ENCODE data around the gene CLIC6. TPM values are rescaled to one million over a fixed set of nuclear protein-coding genes. Genes with fewer than 3 reads are reported as not detected.

Gene CLIC6
- total RNA-seq: 0.11 and 0.16 TPM in 2 replicates

- intact Hi-C loops (cut with micrococcal nuclease): no loop called here
Measured at GRCh38 chr21:34668803-34669148, at the start of gene CLIC6. Gene CLIC6, plus strand, starts transcription at chr21:34668994. Its CDS starts 395 bp downstream, at chr21:34669389.

GRCh38 chr21:34619841-34620665 lies 48.7 kb upstream of the CLIC6 start:
- intact Hi-C loops (cut with micrococcal nuclease): loop anchor here (10.0 kb wide), 1 partner anchor 975 kb away; the partner anchor contains the start of genes CRYZL1 and ITSN1

- intact Hi-C loops (cut with micrococcal nuclease): no loop called here
Measured at GRCh38 chr21:34621434-34622350, 47.1 kb upstream of the CLIC6 start.

GRCh38 chr21:34623516-34623915 lies 45.3 kb upstream of the CLIC6 start:
- intact Hi-C loops (cut with micrococcal nuclease): no loop called here

- intact Hi-C loops (cut with micrococcal nuclease): no loop called here
Measured at GRCh38 chr21:34625030-34625593, 43.7 kb upstream of the CLIC6 start.

- intact Hi-C loops (cut with micrococcal nuclease): no loop called here
Measured at GRCh38 chr21:34626131-34626530, 42.7 kb upstream of the CLIC6 start.

- intact Hi-C loops (cut with micrococcal nuclease): no loop called here
Measured at GRCh38 chr21:34630536-34631143, 38.2 kb upstream of the CLIC6 start.

GRCh38 chr21:34632498-34632897 lies 36.3 kb upstream of the CLIC6 start:
- intact Hi-C loops (cut with micrococcal nuclease): no loop called here

- intact Hi-C loops (cut with micrococcal nuclease): no loop called here
Measured at GRCh38 chr21:34635307-34635706, 33.5 kb upstream of the CLIC6 start.

GRCh38 chr21:34636961-34637360 lies 31.8 kb upstream of the CLIC6 start:
- intact Hi-C loops (cut with micrococcal nuclease): no loop called here

- intact Hi-C loops (cut with micrococcal nuclease): no loop called here
Measured at GRCh38 chr21:34639250-34639649, 29.5 kb upstream of the CLIC6 start.

GRCh38 chr21:34639882-34640788 lies 28.7 kb upstream of the CLIC6 start:
- intact Hi-C loops (cut with micrococcal nuclease): loop anchor here (1.0 kb wide), 1 partner anchor 25 kb away; the partner anchor contains the start of gene RCAN1

- intact Hi-C loops (cut with micrococcal nuclease): loop anchor here (1.0 kb wide), 1 partner anchor 26 kb away; the partner anchor contains the start of gene RCAN1
Measured at GRCh38 chr21:34640858-34641257, 27.9 kb upstream of the CLIC6 start.

GRCh38 chr21:34642211-34643075 lies 26.4 kb upstream of the CLIC6 start:
- intact Hi-C loops (cut with micrococcal nuclease): no loop called here

GRCh38 chr21:34644825-34645224 lies 24.0 kb upstream of the CLIC6 start:
- intact Hi-C loops (cut with micrococcal nuclease): no loop called here

GRCh38 chr21:34647555-34647954 lies 21.2 kb upstream of the CLIC6 start:
- intact Hi-C loops (cut with micrococcal nuclease): no loop called here

- intact Hi-C loops (cut with micrococcal nuclease): no loop called here
Measured at GRCh38 chr21:34648739-34649297, 20.0 kb upstream of the CLIC6 start.

GRCh38 chr21:34649400-34649799 lies 19.4 kb upstream of the CLIC6 start:
- intact Hi-C loops (cut with micrococcal nuclease): no loop called here

- intact Hi-C loops (cut with micrococcal nuclease): no loop called here
Measured at GRCh38 chr21:34650861-34651431, 17.8 kb upstream of the CLIC6 start.
